Measurements from ENCODE around the gene TOMM40.
"Not testable (repeated sequence)": the region's sequence is repeated elsewhere in the genome, so short reads cannot be mapped to it uniquely, and the experiment has no call there.

Gene TOMM40

DNA sequence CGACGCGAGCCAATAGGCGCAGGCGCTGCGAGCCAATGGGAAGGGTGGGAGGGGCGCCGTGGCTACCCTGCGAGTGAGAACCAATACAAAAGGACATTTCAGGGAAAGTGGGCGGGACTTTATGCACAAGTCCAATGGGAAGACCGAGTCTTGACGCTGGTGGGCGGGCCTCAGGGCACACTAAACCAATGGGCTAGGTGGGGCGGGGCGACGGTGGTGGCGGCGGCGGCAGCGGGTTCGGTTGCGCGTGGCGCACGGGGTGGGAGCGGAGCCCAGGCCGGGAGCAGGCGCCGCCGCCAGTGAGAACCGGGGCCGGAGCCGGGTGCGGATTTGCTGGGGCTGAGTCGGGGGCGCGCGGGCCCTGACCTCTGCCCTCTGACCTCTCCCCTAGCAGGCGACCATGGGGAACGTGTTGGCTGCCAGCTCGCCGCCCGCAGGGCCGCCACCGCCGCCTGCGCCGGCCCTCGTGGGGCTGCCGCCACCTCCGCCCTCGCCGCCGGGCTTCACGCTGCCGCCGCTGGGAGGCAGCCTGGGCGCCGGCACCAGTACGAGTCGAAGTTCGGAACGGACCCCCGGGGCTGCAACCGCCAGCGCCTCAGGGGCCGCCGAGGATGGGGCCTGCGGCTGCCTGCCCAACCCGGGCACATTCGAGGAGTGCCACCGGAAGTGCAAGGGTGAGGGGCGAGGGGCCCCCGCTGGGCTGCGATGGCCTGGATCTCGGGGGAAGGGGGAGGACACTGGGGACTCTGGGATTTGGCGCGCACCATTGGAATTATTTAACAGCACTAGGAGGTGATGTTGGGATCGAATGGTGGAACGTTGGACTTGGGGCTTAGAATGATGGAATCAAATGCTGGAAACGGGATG lies at the start of gene TOMM40:
Gene TOMM40 (plus strand): TSS at position 239 of the 867 bp plus-strand sequence. CDS start 162 bp downstream, at position 401.
- DNase-seq: peak; percentile 100

- no peak for DNase-seq
These were observed 45.8 kb upstream of the TOMM40 start for GRCh38 chr19:44845286-44845611.

DNA sequence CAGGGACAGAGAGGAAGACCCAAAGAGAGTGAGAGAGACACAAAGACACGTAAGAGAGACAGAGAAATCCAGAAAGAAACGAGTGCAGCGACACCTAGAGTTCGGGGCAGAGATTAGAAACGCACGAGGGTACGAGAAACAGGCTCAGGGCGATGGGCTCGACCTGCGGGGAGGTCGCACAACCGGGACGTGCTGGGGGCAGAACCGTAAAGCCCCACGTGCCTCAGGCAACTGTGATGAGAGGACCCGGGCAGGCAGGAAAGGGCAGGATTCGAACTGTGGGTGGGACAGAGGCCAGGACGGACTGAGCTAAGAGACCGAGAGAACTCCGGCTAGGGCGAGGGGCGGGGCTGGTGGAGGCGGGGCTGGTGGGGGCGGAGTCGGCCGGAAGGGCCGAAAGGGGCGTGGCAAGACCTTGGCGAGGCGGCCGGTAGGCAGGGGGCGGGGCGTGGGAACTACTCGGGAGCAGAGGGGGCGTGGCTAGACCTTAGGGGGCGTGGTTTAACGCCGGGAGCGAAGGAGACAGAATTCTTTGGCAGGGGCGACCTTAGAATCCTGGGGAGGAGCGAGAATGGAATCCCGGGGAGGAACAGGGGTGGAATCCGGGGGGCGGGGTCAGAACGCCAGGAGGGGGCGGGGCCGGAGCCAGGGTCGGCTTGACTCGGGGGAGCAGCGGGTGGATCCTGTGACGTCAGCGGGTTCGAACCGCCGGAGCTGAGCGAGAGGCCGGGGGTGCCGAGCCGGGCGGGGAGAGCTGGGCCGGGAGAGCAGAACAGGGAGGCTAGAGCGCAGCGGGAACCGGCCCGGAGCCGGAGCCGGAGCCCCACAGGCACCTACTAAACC lies 45.2 kb upstream of the TOMM40 start, which contains the start of gene NECTIN2:
Gene NECTIN2 (plus strand): TSS at position 686 of the 843 bp plus-strand sequence. CDS start 229 bp downstream, outside the sequence.
- peak; percentile 84 for DNase-seq

DNA sequence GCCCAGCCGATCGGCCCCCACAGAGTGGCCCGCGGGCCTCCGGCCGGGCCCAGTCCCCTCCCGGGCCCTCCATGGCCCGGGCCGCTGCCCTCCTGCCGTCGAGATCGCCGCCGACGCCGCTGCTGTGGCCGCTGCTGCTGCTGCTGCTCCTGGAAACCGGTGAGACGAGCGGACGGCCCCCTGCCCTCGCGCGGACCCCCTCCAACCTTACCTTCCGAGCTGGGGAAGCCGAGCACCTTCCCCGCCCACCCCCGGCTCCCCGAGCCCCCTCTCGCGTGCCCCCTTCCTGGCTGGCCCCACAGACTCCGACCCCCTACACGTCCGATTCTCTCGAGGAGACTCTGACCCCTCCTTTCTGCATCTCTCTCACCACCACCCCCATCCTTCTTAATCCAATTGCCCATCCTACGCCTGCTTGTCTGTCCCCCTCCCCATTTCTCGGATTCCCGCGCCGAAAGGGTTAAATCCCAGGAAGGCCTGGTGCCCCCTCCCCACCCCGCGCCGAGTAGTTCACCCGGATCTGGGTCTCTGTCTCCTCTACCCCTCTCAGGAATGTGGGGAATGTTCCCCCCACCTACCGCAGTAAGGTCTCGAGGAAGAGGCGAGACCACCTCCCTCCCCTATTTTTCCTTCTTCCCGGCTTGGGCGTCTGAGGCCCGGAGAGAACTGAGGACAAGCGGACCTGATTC lies 44.5 kb upstream of the TOMM40 start:
- DNase-seq: no peak

DNA sequence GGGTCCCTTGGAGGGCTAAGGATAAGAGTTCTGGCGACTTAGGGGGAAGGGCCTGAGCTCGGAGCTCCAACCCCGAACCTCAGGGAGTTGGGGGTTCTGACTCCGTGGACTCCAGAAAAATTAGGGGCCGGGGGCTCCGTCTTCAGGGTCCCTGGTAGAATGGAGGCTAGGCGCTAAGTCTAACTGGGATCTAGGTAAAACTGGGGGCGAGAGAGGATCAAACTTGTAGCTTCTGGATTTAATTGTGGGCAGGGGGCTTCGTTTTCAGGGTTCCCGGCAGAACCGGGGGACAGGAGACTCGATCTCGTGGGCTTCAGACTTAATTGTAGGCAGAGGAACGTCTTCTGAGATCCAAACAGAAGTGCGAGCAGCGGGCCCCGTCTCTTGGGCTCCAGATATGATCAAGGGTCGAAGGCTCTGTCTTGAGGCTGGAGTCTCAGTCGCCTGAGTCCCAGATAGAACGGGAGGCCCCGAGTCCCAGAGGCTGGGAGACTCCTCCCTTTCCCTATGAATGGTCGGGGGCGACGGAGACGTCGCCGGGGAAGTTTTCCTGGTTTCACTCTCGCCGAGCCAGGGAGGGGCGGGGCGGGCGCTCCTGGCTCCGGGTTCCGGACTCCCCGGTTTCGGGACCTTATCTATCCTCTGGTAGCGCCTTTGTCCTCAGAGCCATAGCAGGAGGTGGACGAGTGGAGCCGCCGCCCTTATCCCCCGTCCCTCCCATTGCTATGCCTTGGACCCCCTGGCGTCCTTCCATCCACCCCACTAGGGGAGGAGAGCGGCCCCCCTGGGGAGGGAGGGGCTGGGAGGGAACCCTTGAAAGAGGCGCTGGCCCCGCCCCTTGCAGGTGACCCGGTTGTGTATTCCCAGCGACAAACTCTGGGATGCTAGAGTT lies 43.7 kb upstream of the TOMM40 start:
- DNase-seq: no peak

GRCh38 chr19:44848036-44848811 lies 42.8 kb upstream of the TOMM40 start:
- no peak for DNase-seq

DNA sequence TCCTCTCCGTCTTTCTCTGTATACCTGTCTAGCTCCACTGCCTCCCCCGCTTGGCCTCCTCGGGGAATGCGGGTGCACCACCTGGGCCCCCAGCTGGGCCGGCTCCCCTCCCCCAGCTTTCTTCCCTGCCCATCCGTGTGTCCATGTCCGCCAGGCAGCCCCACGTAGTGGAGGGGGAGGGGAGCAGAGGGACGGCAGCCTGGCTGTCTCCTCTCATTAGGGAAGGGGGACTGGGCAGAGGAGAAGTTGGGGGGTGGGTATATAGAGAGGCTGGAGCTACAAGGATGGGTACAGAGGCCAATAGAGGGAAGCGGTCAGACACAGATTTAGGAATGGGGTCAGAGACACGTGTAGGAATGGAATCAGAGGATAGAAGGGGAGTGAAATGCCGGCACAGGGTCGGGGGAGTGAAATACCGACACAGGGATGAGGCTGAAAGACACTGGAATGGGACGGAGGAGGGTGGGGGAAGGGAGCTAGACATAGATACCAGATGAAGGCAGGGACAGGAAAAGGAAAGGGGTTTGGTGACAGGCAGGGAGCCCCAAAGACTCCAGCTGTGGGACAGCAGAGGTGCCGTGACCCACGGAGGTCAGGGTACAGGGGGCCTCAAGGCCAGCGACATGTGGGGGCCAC lies 42.1 kb upstream of the TOMM40 start:
- DNase-seq: no peak

- no peak for DNase-seq
These were observed 40.4 kb upstream of the TOMM40 start for GRCh38 chr19:44850641-44851109.

GRCh38 chr19:44851427-44851826 lies 39.6 kb upstream of the TOMM40 start:
- no peak for DNase-seq

GRCh38 chr19:44855606-44856005 lies 35.4 kb upstream of the TOMM40 start:
- no peak for DNase-seq

DNA sequence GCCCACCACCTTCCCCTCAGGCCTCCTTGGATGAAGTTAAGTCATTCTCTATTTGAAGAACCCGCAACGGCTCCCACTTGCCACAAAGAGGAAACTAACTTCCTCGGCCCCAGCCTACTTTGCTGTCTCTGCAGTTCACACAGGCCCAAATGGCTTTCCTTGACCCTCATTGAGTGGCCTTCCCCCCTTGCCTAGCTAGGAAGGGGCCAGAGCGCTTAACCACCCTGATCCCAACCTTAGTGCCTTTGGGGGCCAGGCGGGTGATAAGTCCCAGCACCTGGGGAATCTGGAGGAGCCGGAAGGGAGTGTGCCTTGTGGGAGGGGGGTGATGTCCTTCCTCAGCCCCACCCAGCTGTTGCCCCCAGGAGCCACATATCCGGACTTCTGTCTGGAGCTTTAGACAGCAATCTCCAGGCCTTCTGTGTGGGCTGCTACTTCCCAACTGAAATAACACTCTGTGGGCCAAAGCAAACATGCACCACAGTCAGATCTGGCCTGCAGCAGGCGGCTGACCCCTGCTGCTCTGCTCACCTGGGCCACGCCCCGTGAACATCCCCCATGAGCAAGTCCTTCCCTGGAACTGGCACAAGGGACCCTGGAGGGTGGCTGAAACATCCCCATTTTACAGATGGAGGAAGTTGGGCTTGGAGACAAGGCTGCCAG lies 34.5 kb upstream of the TOMM40 start:
- DNase-seq: no peak

GRCh38 chr19:44857837-44858236 lies 33.2 kb upstream of the TOMM40 start:
- DNase-seq: no peak

- not testable (repeated sequence) for DNase-seq
These were observed 29.5 kb upstream of the TOMM40 start for GRCh38 chr19:44861576-44861975.

GRCh38 chr19:44863990-44864389 lies 27.1 kb upstream of the TOMM40 start:
- no peak for DNase-seq

GRCh38 chr19:44865196-44865767 lies 25.8 kb upstream of the TOMM40 start:
- DNase-seq: no peak

GRCh38 chr19:44866664-44867063 lies 24.4 kb upstream of the TOMM40 start:
- no peak for DNase-seq

DNA sequence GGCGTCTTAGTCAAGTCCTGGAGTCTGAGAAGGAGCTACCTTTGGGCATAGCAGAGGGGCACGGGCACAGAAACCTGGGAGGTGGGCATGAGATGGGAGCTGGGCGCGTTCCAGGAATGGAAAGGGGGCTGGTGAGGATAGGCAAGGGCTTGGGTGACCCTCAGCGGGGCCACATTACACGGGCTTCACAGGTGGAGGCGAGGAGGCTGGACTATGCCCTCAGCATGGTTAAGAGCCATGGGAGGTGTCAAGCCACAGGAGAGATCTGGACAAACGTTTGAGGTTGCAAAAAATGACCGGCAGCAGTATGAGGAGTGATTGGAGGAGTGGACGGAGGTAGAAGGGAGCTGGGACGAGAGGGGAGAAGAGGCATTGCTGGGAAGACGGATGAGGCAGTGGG lies 23.5 kb upstream of the TOMM40 start:
- no peak for DNase-seq

DNA sequence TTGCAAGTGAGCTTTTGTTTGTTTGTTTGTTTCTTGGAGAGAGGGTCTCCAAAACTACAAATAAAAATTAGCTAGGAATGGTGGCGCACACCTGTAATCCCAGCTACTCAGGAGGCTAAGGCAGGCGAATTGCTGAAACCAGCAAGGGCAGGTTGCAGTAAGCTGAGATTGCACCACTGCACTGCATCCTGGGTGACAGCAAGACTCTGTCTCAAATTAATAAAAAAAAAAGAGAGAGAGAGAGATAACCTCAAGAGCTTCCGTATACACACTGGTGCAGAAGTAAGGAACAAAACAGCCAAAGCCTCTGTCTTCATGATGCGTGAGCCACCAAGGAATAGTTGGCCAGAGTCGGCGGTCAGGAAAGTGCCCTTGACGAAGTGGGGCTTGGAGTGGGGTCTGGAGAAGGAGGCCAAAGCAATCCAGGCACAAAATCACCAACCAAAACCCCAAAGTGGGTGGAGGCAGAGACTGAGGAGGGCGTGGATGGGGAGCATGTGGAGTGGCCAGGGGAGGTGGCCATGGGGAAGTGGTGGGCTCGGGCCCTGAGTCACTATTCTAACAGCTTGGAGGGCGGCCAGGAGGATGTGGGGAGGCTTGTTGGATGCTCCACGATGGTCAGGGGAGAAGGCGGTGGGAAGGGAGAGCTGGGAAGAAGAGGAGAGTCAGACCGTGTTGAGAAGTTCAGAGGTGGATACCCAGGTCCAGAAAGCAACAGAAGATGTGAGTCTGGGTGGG lies 21.2 kb upstream of the TOMM40 start:
- peak; percentile 33 for DNase-seq

DNA sequence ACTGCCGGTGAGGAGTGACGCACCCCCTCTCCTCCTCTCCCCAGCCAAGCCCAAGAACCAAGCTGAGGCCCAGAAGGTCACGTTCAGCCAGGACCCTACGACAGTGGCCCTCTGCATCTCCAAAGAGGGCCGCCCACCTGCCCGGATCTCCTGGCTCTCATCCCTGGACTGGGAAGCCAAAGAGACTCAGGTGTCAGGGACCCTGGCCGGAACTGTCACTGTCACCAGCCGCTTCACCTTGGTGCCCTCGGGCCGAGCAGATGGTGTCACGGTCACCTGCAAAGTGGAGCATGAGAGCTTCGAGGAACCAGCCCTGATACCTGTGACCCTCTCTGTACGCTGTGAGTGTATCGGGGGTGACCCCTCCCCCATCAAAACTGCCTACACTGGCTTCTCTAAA lies 19.2 kb upstream of the TOMM40 start:
- no peak for DNase-seq

Measured in CD4-positive, alpha-beta T cell treated with Interferon gamma for 1 hour (primary cell).